ENCODE results near the gene ILK. TPM values are rescaled to one million over a fixed set of nuclear protein-coding genes. Genes with fewer than 3 reads are reported as not detected.

Gene ILK
- total RNA-seq, 1 experiment from 2014 or later = 73.5 TPM

GRCh38 chr11:6628526-6628925, 25.0 kb downstream of the ILK start:
- H3K9me2 ChIP-seq (ENCODE audit: insufficient read depth) = no peaks in the 10 kb centered on the region
- no peaks in the 10 kb centered on the region for H4K20me1 ChIP-seq (ENCODE audit: insufficient read depth)
- no peaks in the 10 kb centered on the region for H3K36me3 ChIP-seq (ENCODE audit: control insufficient read depth in 1 of 2, insufficient read depth in 2 of 2, low read length in 2 of 2)
- ChIA-PET RAD21 (ENCODE audit: low non-redundant PET in 1 of 2, low total read pairs in 2 of 2, uncharacterized antibody in 2 of 2, unreplicated experiment in 2 of 2) (no interaction called here), CTCF (no interaction called here), POLR2A (no interaction called here)
- no peaks in the 10 kb centered on the region for H3K79me2 ChIP-seq (ENCODE audit: insufficient read depth, low read length)
- DNase-seq (ENCODE audit: low read depth, low spot score) (no peak), ATAC-seq (no peak)
- no peaks in the 10 kb centered on the region for H3K9me3 ChIP-seq (ENCODE audit: control insufficient read depth in 1 of 2, insufficient read depth in 1 of 2, low read depth in 1 of 2, low read length in 2 of 2)
- BruUV-seq (replicated peaks) = no TSS peak
- H3K9ac ChIP-seq (ENCODE audit: low read length) = no peak overlapping the region
- H3K4me3 ChIP-seq (replicated peaks in 1 of 2; ENCODE audit: low read depth in 1 of 2, low read length in 2 of 2) = no peak overlapping the region
- TF ChIP-seq FOSL1 (IDR thresholded peaks at IDR 0.05; ENCODE audit: low read depth) (no peak), REST (IDR thresholded peaks at IDR 0.05; ENCODE audit: low read depth) (no peak), POLR2AphosphoS5 (IDR thresholded peaks at IDR 0.05; ENCODE audit: low read depth, low read length) (no peak), JUND (IDR thresholded peaks at IDR 0.05) (no peak), ELF1 (IDR thresholded peaks at IDR 0.05; ENCODE audit: borderline replicate concordance, low read depth) (no peak), SIN3A (IDR thresholded peaks at IDR 0.05; ENCODE audit: low read depth) (no peak), EGR1 (IDR thresholded peaks at IDR 0.05; ENCODE audit: low read depth) (no peak), CTCF (IDR thresholded peaks at IDR 0.05 in 2 of 3, conservative IDR thresholded peaks at IDR 0.05 in 1 of 3; ENCODE audit: borderline replicate concordance in 1 of 3, insufficient read depth in 1 of 3, low read depth in 2 of 3, low read length in 2 of 3) (no peak), SRF (IDR thresholded peaks at IDR 0.05; ENCODE audit: low read depth) (no peak), ZNF274 (IDR thresholded peaks at IDR 0.05; ENCODE audit: low read depth, low read length) (no peak), ATF3 (IDR thresholded peaks at IDR 0.05) (no peak), ZFX (IDR thresholded peaks at IDR 0.05) (no peak), TCF7L2 (IDR thresholded peaks at IDR 0.05; ENCODE audit: borderline replicate concordance, extremely low read depth, insufficient read depth, insufficient read length) (no peak)
- no peak overlapping the region for H2AFZ ChIP-seq (ENCODE audit: low read depth, low read length, poor library complexity, severe bottlenecking)
- H3K4me2 ChIP-seq (ENCODE audit: low read length) = no peak overlapping the region
- no peaks in the 10 kb centered on the region for H3K27me3 ChIP-seq (ENCODE audit: insufficient read depth, low read length)
- H3K27ac ChIP-seq (ENCODE audit: low read depth, low read length) = no peak overlapping the region
- intact Hi-C loops (cut with micrococcal nuclease) = no loop called here
- no peaks in the 10 kb centered on the region for H3K4me1 ChIP-seq (ENCODE audit: control insufficient read depth in 1 of 2, insufficient read depth in 2 of 2, low read length in 2 of 2)

Data from HCT116 (cell line).